Measurements from ENCODE around the gene LLGL1.

- no peak for TF ChIP-seq CTCF (IDR thresholded peaks at IDR 0.05)
- no peak for TF ChIP-seq POLR2A (IDR thresholded peaks at IDR 0.05)
These were observed 20.8 kb downstream of the LLGL1 start for GRCh38 chr17:18246109-18246725.

All from body of pancreas (tissue), 4 donors.